ENCODE measurements around the gene FBXO30. TPM values are rescaled to one million over a fixed set of nuclear protein-coding genes. Genes with fewer than 3 reads are reported as not detected.

FBXO30 gene
- total and polyA plus RNA-seq, 9 of the 15 experiments (the other 6 are each of a cell fraction or from before 2014, with no cell fraction given): 3.6 to 12.8 (median 7.1) TPM

DNA sequence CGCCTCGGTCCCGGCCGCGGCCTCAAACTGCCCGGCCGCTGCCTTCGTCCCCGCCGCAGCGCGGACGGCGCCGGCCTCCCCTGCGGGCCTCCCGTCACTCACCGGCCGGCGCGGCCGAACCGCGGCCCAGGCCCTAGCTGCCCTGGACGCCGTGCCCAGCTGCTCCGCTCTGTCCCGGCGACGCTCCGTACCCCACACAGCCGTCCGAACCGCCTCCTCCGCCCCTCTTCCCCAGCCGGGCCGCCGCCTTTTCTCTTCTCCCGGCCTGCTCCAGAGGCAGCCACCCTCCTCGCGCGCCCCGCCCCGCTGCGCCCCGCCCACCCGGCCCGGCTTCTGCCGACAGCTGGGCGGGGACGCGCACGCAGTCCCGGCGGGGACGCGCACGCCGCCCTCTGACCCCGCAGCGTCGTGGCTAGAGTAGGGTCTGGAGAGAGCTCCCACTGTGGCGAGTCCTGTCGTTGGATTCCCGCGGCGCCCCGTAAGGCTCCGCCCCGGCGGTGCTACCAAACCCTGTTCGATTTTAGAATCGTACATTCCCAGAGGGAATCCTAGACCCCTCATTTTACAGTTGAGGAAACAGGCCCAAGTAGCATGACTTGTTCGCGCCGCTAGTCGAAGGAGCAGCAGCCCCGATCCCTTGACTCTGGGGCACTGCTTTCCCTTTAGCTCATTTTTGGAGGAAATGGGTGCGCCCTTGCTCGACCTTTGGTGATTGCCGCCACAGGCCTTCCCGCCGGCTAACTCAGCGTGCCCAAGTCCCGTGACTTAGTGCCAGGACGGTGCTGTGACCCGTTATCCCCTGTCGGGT is at the start of gene FBXO30 (continued):
- TF ChIP-seq ZNF23 (CRISPR knock-in tag; IDR thresholded peaks at IDR 0.05) (no peak), BRCA1 (IDR thresholded peaks at IDR 0.05) (no peak), BRCA1 (CRISPR knock-in tag; IDR thresholded peaks at IDR 0.05) (no peak), SETDB1 (IDR thresholded peaks at IDR 0.05; ENCODE audit: low read length) (no peak), RNF2 (IDR thresholded peaks at IDR 0.05) (no peak), STAT5B (CRISPR knock-in tag; IDR thresholded peaks at IDR 0.05) (no peak), ZNF76 (CRISPR knock-in tag; IDR thresholded peaks at IDR 0.05; ENCODE audit: borderline replicate concordance) (0 out of 2 replicates have a peak, but pooled peaks have one; percentile 43), ZC3H11A (IDR thresholded peaks at IDR 0.05; ENCODE audit: low read depth, low read length) (no peak), ZNF263 (CRISPR knock-in tag; IDR thresholded peaks at IDR 0.05; ENCODE audit: borderline replicate concordance) (no peak; the same call in 1 of the 2 replicates), ADNP (tag; IDR thresholded peaks at IDR 0.05) (no peak), PRMT5 (CRISPR knock-in tag; IDR thresholded peaks at IDR 0.05) (no peak), ZNF217 (CRISPR knock-in tag; IDR thresholded peaks at IDR 0.05) (no peak), HDAC3 (IDR thresholded peaks at IDR 0.05; ENCODE audit: borderline replicate concordance, partially characterized antibody) (no peak), SNRNP70 (optimal IDR thresholded peaks at IDR 0.05; ENCODE audit: low read depth, low read length) (no peak), HSF4 (CRISPR knock-in tag; IDR thresholded peaks at IDR 0.05; ENCODE audit: borderline replicate concordance) (no peak), ETV6 (IDR thresholded peaks at IDR 0.05; ENCODE audit: borderline replicate concordance in 1 of 2, low read depth in 2 of 2, low read length in 1 of 2) (no peak; a peak in 1 of 4 replicates), ETV6 (CRISPR knock-in tag; IDR thresholded peaks at IDR 0.05; ENCODE audit: borderline replicate concordance) (0 out of 2 replicates have a peak, but pooled peaks have one; percentile 66), U2AF1 (optimal IDR thresholded peaks at IDR 0.05; ENCODE audit: low read depth, low read length) (no peak), TCF7L2 (IDR thresholded peaks at IDR 0.05; ENCODE audit: low read depth, low read length) (no peak)
- TF ChIP-seq, protein P1, sequence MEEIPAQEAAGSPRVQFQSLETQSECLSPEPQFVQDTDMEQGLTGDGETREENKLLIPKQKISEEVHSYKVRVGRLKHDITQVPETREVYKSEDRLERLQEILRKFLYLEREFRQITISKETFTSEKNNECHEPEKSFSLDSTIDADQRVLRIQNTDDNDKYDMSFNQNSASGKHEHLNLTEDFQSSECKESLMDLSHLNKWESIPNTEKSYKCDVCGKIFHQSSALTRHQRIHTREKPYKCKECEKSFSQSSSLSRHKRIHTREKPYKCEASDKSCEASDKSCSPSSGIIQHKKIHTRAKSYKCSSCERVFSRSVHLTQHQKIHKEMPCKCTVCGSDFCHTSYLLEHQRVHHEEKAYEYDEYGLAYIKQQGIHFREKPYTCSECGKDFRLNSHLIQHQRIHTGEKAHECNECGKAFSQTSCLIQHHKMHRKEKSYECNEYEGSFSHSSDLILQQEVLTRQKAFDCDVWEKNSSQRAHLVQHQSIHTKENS (CRISPR knock-in tag; IDR thresholded peaks at IDR 0.05): no peak
- TF ChIP-seq, protein P2, sequence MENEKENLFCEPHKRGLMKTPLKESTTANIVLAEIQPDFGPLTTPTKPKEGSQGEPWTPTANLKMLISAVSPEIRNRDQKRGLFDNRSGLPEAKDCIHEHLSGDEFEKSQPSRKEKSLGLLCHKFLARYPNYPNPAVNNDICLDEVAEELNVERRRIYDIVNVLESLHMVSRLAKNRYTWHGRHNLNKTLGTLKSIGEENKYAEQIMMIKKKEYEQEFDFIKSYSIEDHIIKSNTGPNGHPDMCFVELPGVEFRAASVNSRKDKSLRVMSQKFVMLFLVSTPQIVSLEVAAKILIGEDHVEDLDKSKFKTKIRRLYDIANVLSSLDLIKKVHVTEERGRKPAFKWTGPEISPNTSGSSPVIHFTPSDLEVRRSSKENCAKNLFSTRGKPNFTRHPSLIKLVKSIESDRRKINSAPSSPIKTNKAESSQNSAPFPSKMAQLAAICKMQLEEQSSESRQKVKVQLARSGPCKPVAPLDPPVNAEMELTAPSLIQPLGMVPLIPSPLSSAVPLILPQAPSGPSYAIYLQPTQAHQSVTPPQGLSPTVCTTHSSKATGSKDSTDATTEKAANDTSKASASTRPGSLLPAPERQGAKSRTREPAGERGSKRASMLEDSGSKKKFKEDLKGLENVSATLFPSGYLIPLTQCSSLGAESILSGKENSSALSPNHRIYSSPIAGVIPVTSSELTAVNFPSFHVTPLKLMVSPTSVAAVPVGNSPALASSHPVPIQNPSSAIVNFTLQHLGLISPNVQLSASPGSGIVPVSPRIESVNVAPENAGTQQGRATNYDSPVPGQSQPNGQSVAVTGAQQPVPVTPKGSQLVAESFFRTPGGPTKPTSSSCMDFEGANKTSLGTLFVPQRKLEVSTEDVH (IDR thresholded peaks at IDR 0.05; ENCODE audit: low read depth, partially characterized antibody): peak; percentile 65
- TF ChIP-seq, protein P3, sequence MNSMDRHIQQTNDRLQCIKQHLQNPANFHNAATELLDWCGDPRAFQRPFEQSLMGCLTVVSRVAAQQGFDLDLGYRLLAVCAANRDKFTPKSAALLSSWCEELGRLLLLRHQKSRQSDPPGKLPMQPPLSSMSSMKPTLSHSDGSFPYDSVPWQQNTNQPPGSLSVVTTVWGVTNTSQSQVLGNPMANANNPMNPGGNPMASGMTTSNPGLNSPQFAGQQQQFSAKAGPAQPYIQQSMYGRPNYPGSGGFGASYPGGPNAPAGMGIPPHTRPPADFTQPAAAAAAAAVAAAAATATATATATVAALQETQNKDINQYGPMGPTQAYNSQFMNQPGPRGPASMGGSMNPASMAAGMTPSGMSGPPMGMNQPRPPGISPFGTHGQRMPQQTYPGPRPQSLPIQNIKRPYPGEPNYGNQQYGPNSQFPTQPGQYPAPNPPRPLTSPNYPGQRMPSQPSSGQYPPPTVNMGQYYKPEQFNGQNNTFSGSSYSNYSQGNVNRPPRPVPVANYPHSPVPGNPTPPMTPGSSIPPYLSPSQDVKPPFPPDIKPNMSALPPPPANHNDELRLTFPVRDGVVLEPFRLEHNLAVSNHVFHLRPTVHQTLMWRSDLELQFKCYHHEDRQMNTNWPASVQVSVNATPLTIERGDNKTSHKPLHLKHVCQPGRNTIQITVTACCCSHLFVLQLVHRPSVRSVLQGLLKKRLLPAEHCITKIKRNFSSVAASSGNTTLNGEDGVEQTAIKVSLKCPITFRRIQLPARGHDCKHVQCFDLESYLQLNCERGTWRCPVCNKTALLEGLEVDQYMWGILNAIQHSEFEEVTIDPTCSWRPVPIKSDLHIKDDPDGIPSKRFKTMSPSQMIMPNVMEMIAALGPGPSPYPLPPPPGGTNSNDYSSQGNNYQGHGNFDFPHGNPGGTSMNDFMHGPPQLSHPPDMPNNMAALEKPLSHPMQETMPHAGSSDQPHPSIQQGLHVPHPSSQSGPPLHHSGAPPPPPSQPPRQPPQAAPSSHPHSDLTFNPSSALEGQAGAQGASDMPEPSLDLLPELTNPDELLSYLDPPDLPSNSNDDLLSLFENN (IDR thresholded peaks at IDR 0.05; ENCODE audit: low read depth in 2 of 2, low read length in 2 of 2): no peak

Data from K562 (cell line).